ENCODE results near the gene CILP. TPM values are rescaled to one million over a fixed set of nuclear protein-coding genes. Genes with fewer than 3 reads are reported as not detected.
A peak's percentile ranks its signal among the peaks of the same experiment; 100 is the strongest.

The CILP gene
- total RNA-seq, 4 donors from 2014 or later: 40.4 to 166 (median 93.8) TPM

DNA sequence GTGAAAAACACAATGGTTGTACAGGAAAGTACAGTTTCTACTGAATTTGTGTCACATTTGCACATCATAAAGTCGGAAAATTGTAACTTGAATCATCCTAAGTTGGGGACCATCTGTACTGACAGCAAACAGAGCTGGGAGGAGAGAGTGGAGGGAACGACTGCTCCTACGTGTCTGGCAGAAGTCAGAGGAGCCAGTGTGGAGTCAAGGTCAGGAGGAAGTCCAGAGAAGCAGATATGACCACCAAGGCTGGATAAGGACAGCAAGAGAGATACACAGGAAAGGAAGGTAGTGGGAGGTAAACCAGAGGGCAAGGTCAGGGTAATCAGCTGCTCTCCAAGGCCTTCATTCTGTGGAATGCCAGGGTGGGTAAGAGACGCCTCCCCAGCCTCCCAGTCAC, 2.7 kb upstream of the CILP start:
- no peak overlapping the region for H3K4me3 ChIP-seq
- TF ChIP-seq POLR2AphosphoS5 (IDR thresholded peaks at IDR 0.05) (no peak), EP300 (IDR thresholded peaks at IDR 0.05) (no peak), POLR2A (IDR thresholded peaks at IDR 0.05; ENCODE audit: low read depth) (no peak)
- TF ChIP-seq, protein P1, sequence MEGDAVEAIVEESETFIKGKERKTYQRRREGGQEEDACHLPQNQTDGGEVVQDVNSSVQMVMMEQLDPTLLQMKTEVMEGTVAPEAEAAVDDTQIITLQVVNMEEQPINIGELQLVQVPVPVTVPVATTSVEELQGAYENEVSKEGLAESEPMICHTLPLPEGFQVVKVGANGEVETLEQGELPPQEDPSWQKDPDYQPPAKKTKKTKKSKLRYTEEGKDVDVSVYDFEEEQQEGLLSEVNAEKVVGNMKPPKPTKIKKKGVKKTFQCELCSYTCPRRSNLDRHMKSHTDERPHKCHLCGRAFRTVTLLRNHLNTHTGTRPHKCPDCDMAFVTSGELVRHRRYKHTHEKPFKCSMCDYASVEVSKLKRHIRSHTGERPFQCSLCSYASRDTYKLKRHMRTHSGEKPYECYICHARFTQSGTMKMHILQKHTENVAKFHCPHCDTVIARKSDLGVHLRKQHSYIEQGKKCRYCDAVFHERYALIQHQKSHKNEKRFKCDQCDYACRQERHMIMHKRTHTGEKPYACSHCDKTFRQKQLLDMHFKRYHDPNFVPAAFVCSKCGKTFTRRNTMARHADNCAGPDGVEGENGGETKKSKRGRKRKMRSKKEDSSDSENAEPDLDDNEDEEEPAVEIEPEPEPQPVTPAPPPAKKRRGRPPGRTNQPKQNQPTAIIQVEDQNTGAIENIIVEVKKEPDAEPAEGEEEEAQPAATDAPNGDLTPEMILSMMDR (IDR thresholded peaks at IDR 0.05): no peak
- no peaks in the 10 kb centered on the region for H3K27me3 ChIP-seq
- no peak overlapping the region for H3K27ac ChIP-seq (replicated peaks in 1 of 4)
- H3K36me3 ChIP-seq: no peaks in the 10 kb centered on the region
- peaks cover 8 to 18% (median 10%) of the 10 kb centered on the region in 4 donors for H3K4me1 ChIP-seq
- WGBS: 89% methylated on average over 4 of the region's 4 CpGs
- H3K9me3 ChIP-seq: no peaks in the 10 kb centered on the region
- DNase-seq (ENCODE audit: extremely low spot score): no peak
- intact Hi-C loops (cut with DNase I): no loop called here

DNA sequence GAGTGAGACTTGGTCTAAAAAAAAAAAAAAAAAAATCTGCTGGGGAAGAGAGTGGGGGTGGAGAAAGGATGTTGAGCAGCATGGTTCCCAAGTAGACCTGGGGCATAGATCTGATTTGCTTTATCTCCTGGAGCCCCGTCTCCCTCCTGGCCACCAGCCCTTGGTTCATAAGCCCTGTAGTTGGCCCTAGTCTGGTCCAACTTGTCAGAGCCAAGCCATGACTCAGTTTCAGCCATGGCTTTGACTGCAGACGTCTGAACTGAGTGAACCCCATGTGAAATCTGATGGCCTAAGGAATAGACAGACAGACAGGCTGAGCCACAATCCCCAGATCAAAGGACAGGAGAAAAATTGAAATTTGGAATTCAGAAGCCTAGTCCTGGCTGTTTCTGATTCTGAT, 2.0 kb upstream of the CILP start:
- Histone ChIP-seq H3K9me3 (no peaks in the 10 kb centered on the region), H3K36me3 (no peaks in the 10 kb centered on the region), H3K4me1 (peaks cover 8 to 18% (median 10%) of the 10 kb centered on the region in 4 donors), H3K27ac (replicated peaks in 1 of 4) (no peak overlapping the region), H3K27me3 (no peaks in the 10 kb centered on the region), H3K4me3 (no peak overlapping the region)
- intact Hi-C loops (cut with DNase I): no loop called here
- TF ChIP-seq POLR2AphosphoS5 (IDR thresholded peaks at IDR 0.05) (no peak), POLR2A (IDR thresholded peaks at IDR 0.05; ENCODE audit: low read depth) (no peak), EP300 (IDR thresholded peaks at IDR 0.05) (no peak)
- TF ChIP-seq, protein P1 (IDR thresholded peaks at IDR 0.05): no peak
- no peak for DNase-seq (ENCODE audit: extremely low spot score)
- WGBS: 64% methylated on average over 2 of the region's 2 CpGs

DNA sequence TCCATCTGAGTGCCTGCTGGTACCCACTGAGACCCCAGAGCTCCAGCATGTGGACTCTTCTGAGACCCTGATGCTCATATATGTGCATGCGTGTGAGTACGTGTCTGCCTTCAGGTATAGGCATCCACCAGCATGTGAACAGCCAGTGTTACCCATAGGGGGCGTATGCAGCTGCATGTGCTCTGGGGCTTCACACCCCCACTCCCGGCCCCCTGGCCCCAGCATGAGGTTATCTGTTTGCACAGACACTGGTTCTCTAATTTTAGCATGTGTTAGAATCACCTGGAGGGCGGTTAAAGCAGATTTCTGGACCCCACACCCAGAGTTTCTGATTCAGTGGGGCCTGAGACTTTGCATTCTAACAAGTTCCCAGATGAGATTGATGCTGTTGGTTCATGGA, 824 bp upstream of the CILP start:
- no peak for DNase-seq (ENCODE audit: extremely low spot score)
- TF ChIP-seq POLR2A (IDR thresholded peaks at IDR 0.05; ENCODE audit: low read depth): no peak
- TF ChIP-seq, protein P1 (IDR thresholded peaks at IDR 0.05): peak in 1 of 3 experiments; percentile 20
- no peak for TF ChIP-seq POLR2AphosphoS5 (IDR thresholded peaks at IDR 0.05)
- TF ChIP-seq EP300 (IDR thresholded peaks at IDR 0.05): no peak
- H3K4me1 ChIP-seq: peaks cover 8 to 18% (median 10%) of the 10 kb centered on the region in 4 donors
- WGBS: 96% methylated on average over 4 of the region's 5 CpGs
- peak overlapping the region in 2 of 4 donors; percentile 24 to 43 for H3K27ac ChIP-seq (replicated peaks in 1 of 4)
- no peaks in the 10 kb centered on the region for H3K36me3 ChIP-seq
- no peak overlapping the region for H3K4me3 ChIP-seq
- intact Hi-C loops (cut with DNase I): no loop called here
- H3K27me3 ChIP-seq: no peaks in the 10 kb centered on the region
- H3K9me3 ChIP-seq: no peaks in the 10 kb centered on the region

DNA sequence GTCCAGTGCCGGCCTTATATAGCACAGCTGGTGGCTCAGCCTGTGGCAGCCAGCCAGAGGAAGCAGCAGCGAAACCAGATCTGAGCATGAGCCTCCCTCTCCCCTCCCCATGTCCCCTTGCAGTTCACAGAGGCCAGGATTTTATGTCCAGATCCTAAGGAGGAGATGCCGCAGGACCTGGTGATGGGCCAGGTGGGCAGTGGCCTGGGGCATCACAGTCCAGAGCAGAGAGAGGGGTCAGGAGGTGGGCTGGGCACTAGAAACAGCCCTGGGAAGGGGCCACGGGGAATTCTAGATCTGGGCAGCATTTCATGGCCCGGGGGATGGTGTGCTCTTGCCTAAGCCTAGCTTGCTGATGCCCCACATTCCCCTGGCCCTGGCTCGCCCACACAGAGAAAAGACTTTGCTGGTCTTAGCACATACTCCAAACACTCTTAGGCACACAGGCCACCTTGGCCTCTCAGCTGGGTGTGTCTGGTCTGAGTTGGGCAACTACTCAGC, 259 bp upstream of the CILP start:
- Histone ChIP-seq H3K27me3 (no peaks in the 10 kb centered on the region), H3K4me3 (peak overlapping the region; percentile 11 to 30 (median 24)), H3K27ac (replicated peaks in 1 of 4) (peak overlapping the region in 3 of 4 donors; percentile 33 to 68 (median 43)), H3K4me1 (peaks cover 8 to 18% (median 10%) of the 10 kb centered on the region in 4 donors), H3K9me3 (no peaks in the 10 kb centered on the region), H3K36me3 (no peaks in the 10 kb centered on the region)
- WGBS: 51% methylated on average over 6 of the region's 6 CpGs
- intact Hi-C loops (cut with DNase I): no loop called here
- TF ChIP-seq POLR2AphosphoS5 (IDR thresholded peaks at IDR 0.05) (no peak), POLR2A (IDR thresholded peaks at IDR 0.05; ENCODE audit: low read depth) (no peak), EP300 (IDR thresholded peaks at IDR 0.05) (no peak)
- TF ChIP-seq, protein P1 (IDR thresholded peaks at IDR 0.05): no peak
- no peak for DNase-seq (ENCODE audit: extremely low spot score)

Measured in esophagus muscularis mucosa (tissue), 4 donors.